B cell (primary cell): Measurements from ENCODE around the gene B3GLCT. TPM values are rescaled to one million over a fixed set of nuclear protein-coding genes. Genes with fewer than 3 reads are reported as not detected.

ENCODE experiments used
- ATAC-seq: fragments of 200-7000 bp; cut with Tn5 transposase; one replicate; pipeline ENCODE4 v1.10.0; 2021; ENCODE audit warnings: low read depth, mild to moderate bottlenecking, moderate number of reproducible peaks, moderate library complexity
- CTCF ChIA-PET: fragments of 350-600 bp; sonication (Branson Sonifier 250); formaldehyde crosslinking; loops from one replicate; lab custom pipeline; 2021; ENCODE audit warnings: antibody characterized with exemption, inconsistent platforms; lab: Charles Lee
- POLR2A ChIA-PET: fragments of 350-600 bp; sonication (Branson Sonifier 250); formaldehyde crosslinking; loops from one replicate; lab custom pipeline; 2021; ENCODE audit warnings: antibody characterized with exemption; lab: Charles Lee
- DNase-seq: peaks from one replicate; pipeline ENCODE4 v3.0.0; 2013
- H2AFZ ChIP-seq: 2 replicates; pipeline ENCODE4 v1.6.1; 2012; ENCODE audit warnings: mild to moderate bottlenecking, low read depth, low read length; ENCODE audit not compliant: insufficient read depth, poor library complexity, severe bottlenecking
- H3K27ac ChIP-seq, 2 donors: 1 replicate in 1 of 2; 2 replicates in 1 of 2; pipeline ENCODE4 v1.5.1; 2012 to 2013; ENCODE audit warnings: low read length in 2 of 2, mild to moderate bottlenecking in 2 of 2, moderate library complexity in 1 of 2
- H3K27me3 ChIP-seq, 4 experiments: fragments of 200-600 bp in 1 of 4; sonication (generic) in 1 of 4; replicated peaks in 1 of 4; 1 replicate in 2 of 4; 2 replicates in 2 of 4; pipeline versions ENCODE4 v1.6.1 to v1.7.0; 2013 to 2016; ENCODE audit warnings: low read length in 3 of 4, mild to moderate bottlenecking in 2 of 4, mixed read lengths in 1 of 4, moderate library complexity in 1 of 4; ENCODE audit not compliant: insufficient read depth in 4 of 4, control insufficient read depth in 3 of 4; ENCODE audit errors: control extremely low read depth in 1 of 4
- H3K36me3 ChIP-seq, 2 experiments: replicated peaks in 1 of 2; 1 replicate in 1 of 2; 2 replicates in 1 of 2; pipeline versions ENCODE4 v1.6.1 to v1.7.1; 2013; ENCODE audit warnings: low read length in 1 of 2; ENCODE audit not compliant: insufficient read depth in 2 of 2, control insufficient read depth in 1 of 2; ENCODE audit errors: control extremely low read depth in 1 of 2, extremely low read depth in 1 of 2
- H3K4me1 ChIP-seq, 2 donors: fragments of 200-600 bp in 1 of 2; sonication (generic) in 1 of 2; 1 replicate in 1 of 2; 2 replicates in 1 of 2; pipeline versions ENCODE4 v1.5.1 to v1.6.1; 2013 to 2017; ENCODE audit warnings: low read length in 2 of 2; ENCODE audit not compliant: control insufficient read depth in 2 of 2, insufficient read depth in 2 of 2
- H3K4me2 ChIP-seq: replicated peaks from 2 replicates; pipeline ENCODE3; 2012; ENCODE audit warnings: mild to moderate bottlenecking, low read depth, low read length; ENCODE audit not compliant: poor library complexity, severe bottlenecking
- H3K4me3 ChIP-seq, 5 experiments: fragments of 200-600 bp in 1 of 5; sonication (generic) in 1 of 5; 1 replicate in 3 of 5; 2 replicates in 2 of 5; pipeline versions ENCODE4 v1.5.1 to v1.7.0; 2011 to 2016; ENCODE audit warnings: low read length in 4 of 5, mild to moderate bottlenecking in 4 of 5, low read depth in 2 of 5, control low read depth in 1 of 5, moderate library complexity in 1 of 5; ENCODE audit not compliant: insufficient read depth in 1 of 5; ENCODE audit errors: control extremely low read depth in 1 of 5, extremely low read depth in 1 of 5
- H3K79me2 ChIP-seq: fragments of 200-600 bp; sonication (generic); one replicate; pipeline ENCODE4 v1.6.0; 2016; ENCODE audit warnings: low read length; ENCODE audit not compliant: control insufficient read depth, insufficient read depth
- H3K9ac ChIP-seq: fragments of 200-600 bp; sonication (generic); 2 replicates; pipeline ENCODE4 v1.6.1; 2017; ENCODE audit warnings: mild to moderate bottlenecking, low read length, moderate library complexity
- H3K9me3 ChIP-seq, 3 donors: one replicate each; pipeline versions ENCODE4 v1.6.1 to v1.7.1; 2013; ENCODE audit warnings: low read length in 2 of 3; ENCODE audit not compliant: control insufficient read depth in 2 of 3, insufficient read depth in 1 of 3; ENCODE audit errors: control extremely low read depth in 1 of 3
- H4K20me1 ChIP-seq: 2 replicates; pipeline ENCODE4 v1.6.0; 2012; ENCODE audit warnings: mild to moderate bottlenecking, low read length; ENCODE audit not compliant: insufficient read depth, control insufficient read depth, poor library complexity, severe bottlenecking
- H3K27ac Mint-ChIP-seq: one replicate; pipeline ENCODE4 v1.8.0; 2021; ENCODE audit warnings: mixed read lengths
- H3K27me3 Mint-ChIP-seq: one replicate; pipeline ENCODE4 v1.8.0; 2021; ENCODE audit warnings: mixed read lengths
- H3K4me1 Mint-ChIP-seq: one replicate; pipeline ENCODE4 v1.8.0; 2021; ENCODE audit warnings: mixed read lengths
- H3K4me3 Mint-ChIP-seq: one replicate; pipeline ENCODE4 v1.8.0; 2021; ENCODE audit warnings: mixed read lengths
- H3K9me3 Mint-ChIP-seq: one replicate; pipeline ENCODE4 v1.8.0; 2022; ENCODE audit warnings: mixed read lengths; ENCODE audit not compliant: insufficient read depth
- EZH2 ChIP-seq: IDR thresholded peaks from 2 replicates; pipeline ENCODE4 v1.6.1; 2012; ENCODE audit warnings: borderline replicate concordance, low read depth, mild to moderate bottlenecking, moderate library complexity, low read length; ENCODE audit not compliant: insufficient read depth, poor library complexity, severe bottlenecking
- WGBS: methylation state at CpG from one replicate; pipeline ENCODE4 v1.1.5; 2013; ENCODE audit warnings: missing lambda C conversion rate; ENCODE audit not compliant: insufficient coverage; 5-methylcytosine and 5-hydroxymethylcytosine counted together
- intact Hi-C: fragments of 100-400 bp; cut with micrococcal nuclease; formaldehyde crosslinking; loops from one replicate; pipeline ENCODE4 v1.10.0; 2022
- polyA plus RNA-seq: library from polyadenylated mRNA; depleted of rRNA; stranded (reverse); fragments of >200 nt; gene quantifications from 2 replicates; pipeline ENCODE4 v1.2.3, GENCODE V29; 2012
- total RNA-seq, 2 donors: library from RNA; stranded (reverse); fragments of 120-200 nt in 1 of 2; gene quantifications; 1 replicate in 1 of 2; 2 replicates in 1 of 2; pipeline versions ENCODE4 v1.2.3 to v1.2.4, GENCODE V29; 2013 to 2022
- TF ChIP-seq, protein P1 (sequence below): fragments of 200-600 bp; IDR thresholded peaks from one replicate; pipeline ENCODE4 v1.8.0; 2022; ENCODE audit warnings: antibody characterized with exemption, mild to moderate bottlenecking

Gene B3GLCT
- total and polyA plus RNA-seq, 2 donors (not counting 1 experiment from before 2014, with no cell fraction given), result 1.4 to 6.2 TPM

DNA sequence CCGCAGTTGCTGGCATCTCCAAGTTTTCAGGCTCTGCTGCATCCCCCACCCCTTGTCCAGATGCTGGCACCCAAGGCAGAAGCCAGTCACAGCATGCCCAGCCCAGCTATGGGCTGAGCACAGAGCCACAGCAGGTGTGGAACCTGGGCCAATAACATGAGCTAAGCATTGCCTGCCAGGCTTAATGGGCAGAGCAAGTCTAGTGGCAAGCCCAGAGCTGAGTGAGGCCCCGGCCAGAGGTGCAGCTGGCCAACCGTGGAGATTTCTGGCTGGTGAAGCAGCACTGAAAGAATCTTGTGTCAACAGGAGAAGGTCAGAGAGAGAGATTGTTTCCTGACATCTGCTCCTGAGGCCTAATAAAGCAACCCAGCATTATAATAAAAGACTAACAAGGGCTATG is 111.0 kb downstream of the B3GLCT start:
- Mint-ChIP-seq H3K4me3 (no peak overlapping the region), H3K9me3 (peaks cover 24% of the 10 kb centered on the region), H3K4me1 (no peaks in the 10 kb centered on the region), H3K27ac (no peak overlapping the region), H3K27me3 (no peaks in the 10 kb centered on the region)
- no peaks in the 10 kb centered on the region for H3K36me3 ChIP-seq
- ChIA-PET CTCF (no interaction called here), POLR2A (no interaction called here)
- TF ChIP-seq, protein P1, sequence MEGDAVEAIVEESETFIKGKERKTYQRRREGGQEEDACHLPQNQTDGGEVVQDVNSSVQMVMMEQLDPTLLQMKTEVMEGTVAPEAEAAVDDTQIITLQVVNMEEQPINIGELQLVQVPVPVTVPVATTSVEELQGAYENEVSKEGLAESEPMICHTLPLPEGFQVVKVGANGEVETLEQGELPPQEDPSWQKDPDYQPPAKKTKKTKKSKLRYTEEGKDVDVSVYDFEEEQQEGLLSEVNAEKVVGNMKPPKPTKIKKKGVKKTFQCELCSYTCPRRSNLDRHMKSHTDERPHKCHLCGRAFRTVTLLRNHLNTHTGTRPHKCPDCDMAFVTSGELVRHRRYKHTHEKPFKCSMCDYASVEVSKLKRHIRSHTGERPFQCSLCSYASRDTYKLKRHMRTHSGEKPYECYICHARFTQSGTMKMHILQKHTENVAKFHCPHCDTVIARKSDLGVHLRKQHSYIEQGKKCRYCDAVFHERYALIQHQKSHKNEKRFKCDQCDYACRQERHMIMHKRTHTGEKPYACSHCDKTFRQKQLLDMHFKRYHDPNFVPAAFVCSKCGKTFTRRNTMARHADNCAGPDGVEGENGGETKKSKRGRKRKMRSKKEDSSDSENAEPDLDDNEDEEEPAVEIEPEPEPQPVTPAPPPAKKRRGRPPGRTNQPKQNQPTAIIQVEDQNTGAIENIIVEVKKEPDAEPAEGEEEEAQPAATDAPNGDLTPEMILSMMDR, result no peak
- no peak for TF ChIP-seq EZH2
- intact Hi-C loops, result no loop called here
- no peaks in the 10 kb centered on the region for H4K20me1 ChIP-seq
- H3K4me1 ChIP-seq, result no peaks in the 10 kb centered on the region
- H3K4me3 ChIP-seq, result no peak overlapping the region
- H3K9me3 ChIP-seq, result peaks cover 3 to 47% (median 37%) of the 10 kb centered on the region in 3 donors
- no peak for ATAC-seq
- no peak overlapping the region for H2AFZ ChIP-seq
- no peak for DNase-seq
- H3K79me2 ChIP-seq, result no peaks in the 10 kb centered on the region
- no peak overlapping the region for H3K4me2 ChIP-seq
- no peak overlapping the region for H3K27ac ChIP-seq
- no peaks in the 10 kb centered on the region for H3K27me3 ChIP-seq
- WGBS, result 56% methylated on average over 3 of the region's 3 CpGs
- no peak overlapping the region for H3K9ac ChIP-seq

DNA sequence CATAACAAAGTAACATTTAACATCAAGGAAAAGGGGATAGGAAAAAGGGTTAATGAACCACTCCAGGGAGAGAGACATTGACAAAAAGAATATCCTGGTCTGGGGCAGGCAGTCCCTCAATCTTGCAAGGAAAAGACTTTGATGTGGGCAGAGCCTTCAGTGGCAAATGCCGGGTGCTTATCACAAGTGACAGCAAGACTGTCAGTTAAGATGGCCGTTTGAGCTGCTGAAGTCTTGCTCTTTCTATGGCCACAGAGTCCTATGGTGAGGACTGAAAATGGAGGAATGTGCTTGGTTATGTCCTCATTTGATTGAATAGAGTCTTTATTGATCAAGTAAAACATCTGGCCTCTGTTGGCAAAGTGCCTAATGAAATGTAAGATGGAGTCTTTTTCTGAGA is 112.1 kb downstream of the B3GLCT start:
- TF ChIP-seq EZH2, result no peak
- TF ChIP-seq, protein P1, result no peak
- Histone ChIP-seq H3K27me3 (no peaks in the 10 kb centered on the region), H3K9me3 (peaks cover 3 to 56% (median 44%) of the 10 kb centered on the region in 3 donors), H3K79me2 (no peaks in the 10 kb centered on the region), H3K4me3 (no peak overlapping the region), H4K20me1 (no peaks in the 10 kb centered on the region), H3K27ac (no peak overlapping the region), H3K36me3 (no peaks in the 10 kb centered on the region), H2AFZ (no peak overlapping the region), H3K9ac (no peak overlapping the region), H3K4me1 (no peaks in the 10 kb centered on the region), H3K4me2 (no peak overlapping the region)
- ATAC-seq (no peak), DNase-seq (no peak)
- peaks cover 24% of the 10 kb centered on the region for H3K9me3 Mint-ChIP-seq
- H3K4me3 Mint-ChIP-seq, result no peak overlapping the region
- no peak overlapping the region for H3K27ac Mint-ChIP-seq
- 96% methylated on average over 2 of the region's 2 CpGs for WGBS
- no peaks in the 10 kb centered on the region for H3K4me1 Mint-ChIP-seq
- ChIA-PET POLR2A (no interaction called here), CTCF (no interaction called here)
- no peaks in the 10 kb centered on the region for H3K27me3 Mint-ChIP-seq
- intact Hi-C loops, result no loop called here
